Measurements from ENCODE around the gene TTN. TPM values are rescaled to one million over a fixed set of nuclear protein-coding genes. Genes with fewer than 3 reads are reported as not detected.
"Not testable (repeated sequence)": the region's sequence is repeated elsewhere in the genome, so short reads cannot be mapped to it uniquely, and the experiment has no call there.

The TTN gene
- total and polyA plus RNA-seq, 2 experiments from 2014 or later: 12.5 to 15.7 TPM

- H3K36me3 ChIP-seq (ENCODE audit: insufficient read depth); H3K27me3 Mint-ChIP-seq (ENCODE audit: insufficient read depth, low read depth, poor library complexity); H3K4me3 Mint-ChIP-seq; H3K4me2 ChIP-seq; ATAC-seq; H3K27ac Mint-ChIP-seq; H4K20me1 ChIP-seq (replicated peaks; ENCODE audit: insufficient read depth); H3K4me1 ChIP-seq (ENCODE audit: insufficient read depth); H3K27ac ChIP-seq (ENCODE audit: low read depth); H3K4me3 ChIP-seq; H3F3A ChIP-seq (replicated peaks; ENCODE audit: low read depth); H2AFZ ChIP-seq; H3K36me3 Mint-ChIP-seq (ENCODE audit: low read depth); H3K9me3 Mint-ChIP-seq; H3K27me3 ChIP-seq (ENCODE audit: insufficient read depth); H3K4me1 Mint-ChIP-seq; DNase-seq (ENCODE audit: low spot score); H3K9me2 ChIP-seq (ENCODE audit: insufficient read depth): not testable (repeated sequence)
- peaks cover 66% of the 10 kb centered on the region for H3K79me2 ChIP-seq (replicated peaks; ENCODE audit: insufficient read depth)
These were observed 281.8 kb downstream of the TTN start for GRCh38 chr2:178525460-178525859.

- not testable (repeated sequence) for ATAC-seq; H3K36me3 Mint-ChIP-seq (ENCODE audit: low read depth); H3K36me3 ChIP-seq (ENCODE audit: insufficient read depth); H3K4me1 ChIP-seq (ENCODE audit: insufficient read depth); H3F3A ChIP-seq (replicated peaks; ENCODE audit: low read depth); H3K27me3 ChIP-seq (ENCODE audit: insufficient read depth); H3K27ac ChIP-seq (ENCODE audit: low read depth); H3K4me3 Mint-ChIP-seq; H4K20me1 ChIP-seq (replicated peaks; ENCODE audit: insufficient read depth); H3K4me1 Mint-ChIP-seq; H3K9me2 ChIP-seq (ENCODE audit: insufficient read depth); H3K27me3 Mint-ChIP-seq (ENCODE audit: insufficient read depth, low read depth, poor library complexity); H3K4me2 ChIP-seq; H3K9me3 Mint-ChIP-seq; H2AFZ ChIP-seq; H3K27ac Mint-ChIP-seq; H3K4me3 ChIP-seq; DNase-seq (ENCODE audit: low spot score)
- peaks cover 61% of the 10 kb centered on the region for H3K79me2 ChIP-seq (replicated peaks; ENCODE audit: insufficient read depth)
These were observed 282.2 kb downstream of the TTN start for GRCh38 chr2:178525010-178525409.

- H3K4me2 ChIP-seq: peak overlapping the region; percentile 85
- Mint-ChIP-seq H3K4me3 (peak overlapping the region; percentile 95), H3K36me3 (ENCODE audit: low read depth) (peaks cover 3% of the 10 kb centered on the region; the same call in 1 of the 3 replicates), H3K9me3 (no peaks in the 10 kb centered on the region), H3K27me3 (ENCODE audit: insufficient read depth, low read depth, poor library complexity) (peaks cover 10% of the 10 kb centered on the region), H3K27ac (peak overlapping the region; percentile 93), H3K4me1 (no peaks in the 10 kb centered on the region)
- DNase-seq (ENCODE audit: low spot score) (peak; percentile 15), ATAC-seq (peak; percentile 35)
- 0 out of 2 replicates have a peak overlapping the region, but pooled peaks have one; percentile 27 for H3K27ac ChIP-seq (ENCODE audit: low read depth)
- H4K20me1 ChIP-seq (replicated peaks; ENCODE audit: insufficient read depth): no peaks in the 10 kb centered on the region
- peaks cover 48% of the 10 kb centered on the region for H3K79me2 ChIP-seq (replicated peaks; ENCODE audit: insufficient read depth)
- H3K9me2 ChIP-seq (ENCODE audit: insufficient read depth): 0 out of 2 replicates have a peak, but pooled peaks cover 5% of the 10 kb centered on the region
- TF ChIP-seq CTCF (conservative IDR thresholded peaks at IDR 0.05; ENCODE audit: low read depth in 2 of 2): no peak
- peak overlapping the region; percentile 16; the same call in 1 of the 2 replicates for H2AFZ ChIP-seq
- no peaks in the 10 kb centered on the region for H3K27me3 ChIP-seq (ENCODE audit: insufficient read depth)
- H3K36me3 ChIP-seq (ENCODE audit: insufficient read depth): no peaks in the 10 kb centered on the region
- H3K4me1 ChIP-seq (ENCODE audit: insufficient read depth): peaks cover 8% of the 10 kb centered on the region; the same call in 1 of the 2 replicates
- H3K4me3 ChIP-seq: peak overlapping the region; percentile 73
- no peaks in the 10 kb centered on the region for H3F3A ChIP-seq (replicated peaks; ENCODE audit: low read depth)
These were observed 283.6 kb downstream of the TTN start for GRCh38 chr2:178523596-178524134.
